GM12878 (cell line): ENCODE data around the gene INSYN2B. TPM values are rescaled to one million over a fixed set of nuclear protein-coding genes. Genes with fewer than 3 reads are reported as not detected.

Source experiments
- ATAC-seq: fragments of 200-7000 bp; cut with Tn5 transposase; 3 replicates; pipeline ENCODE4 v1.9.1; 2020; ENCODE audit warnings: mild to moderate bottlenecking, moderate library complexity
- BruUV-seq: library from RNA; stranded (reverse); fragments of 400-500 nt; replicated peaks from 2 replicates; lab custom pipeline; 2021; lab: Mats Ljungman, UMichigan
- CTCF ChIA-PET: fragments of 300-600 bp; sonication (Branson Sonifier 250); formaldehyde crosslinking; extraction: SDS; loops from one replicate; lab custom pipeline; 2021; ENCODE audit warnings: inconsistent platforms; lab: Yijun Ruan, JAX
- POLR2A ChIA-PET: fragments of 350-600 bp; formaldehyde crosslinking; extraction: SDS; loops from one replicate; lab custom pipeline; 2021; ENCODE audit warnings: inconsistent platforms; lab: Charles Lee
- RAD21 ChIA-PET: fragments of 300-600 bp; sonication (Branson Sonifier 250); formaldehyde crosslinking; loops from one replicate; lab custom pipeline; 2023; ENCODE audit warnings: antibody characterized with exemption; ENCODE audit not compliant: unreplicated experiment; lab: Charles Lee
- SMC1A ChIA-PET: fragments of 300-600 bp; sonication (Branson Sonifier 250); formaldehyde crosslinking; loops from one replicate; lab custom pipeline; 2023; ENCODE audit not compliant: unreplicated experiment, uncharacterized antibody; lab: Charles Lee
- DNase-seq: peaks from one replicate; pipeline ENCODE4 v3.0.0-alpha.2; 2011; ENCODE audit warnings: low read depth, low spot score
- FAIRE-seq: peaks from 3 replicates; lab custom pipeline; 2011; peaks lifted over from hg19 to GRCh38; lab: Jason Lieb, UNC
- H2AFZ ChIP-seq: 2 replicates; pipeline ENCODE4 v1.6.0; 2011; ENCODE audit warnings: low read depth, low read length, control low read depth; ENCODE audit not compliant: control insufficient read depth
- H3K27ac ChIP-seq: 2 replicates; pipeline ENCODE4 v1.5.1; 2011; ENCODE audit warnings: control low read depth; ENCODE audit not compliant: control insufficient read depth, insufficient read depth
- H3K27me3 ChIP-seq, 2 experiments: replicated peaks in 1 of 2; 2 replicates each; pipeline versions ENCODE4 v1.6.0 to v1.6.1; 2011; ENCODE audit warnings: low read length in 1 of 2; ENCODE audit not compliant: control insufficient read depth in 2 of 2, insufficient read depth in 2 of 2
- H3K36me3 ChIP-seq, 2 experiments: 2 replicates each; pipeline ENCODE4 v1.5.1; 2011; ENCODE audit warnings: low read length in 1 of 2; ENCODE audit not compliant: control insufficient read depth in 2 of 2, insufficient read depth in 2 of 2
- H3K4me1 ChIP-seq: 2 replicates; pipeline ENCODE4 v1.6.1; 2011; ENCODE audit warnings: mild to moderate bottlenecking, low read length, moderate library complexity, mixed read lengths; ENCODE audit not compliant: control insufficient read depth, insufficient read depth
- H3K4me2 ChIP-seq: 2 replicates; pipeline ENCODE4 v1.6.0; 2011; ENCODE audit warnings: control low read depth; ENCODE audit not compliant: control insufficient read depth, insufficient read depth
- H3K4me3 ChIP-seq: fragments of 200-600 bp; sonication (generic); 2 replicates; pipeline ENCODE4 v1.5.1; 2016
- H3K79me2 ChIP-seq: 2 replicates; pipeline ENCODE4 v1.6.0; 2011; ENCODE audit warnings: low read length; ENCODE audit not compliant: control insufficient read depth, insufficient read depth
- H3K9ac ChIP-seq: 2 replicates; pipeline ENCODE4 v1.8.0; 2011; ENCODE audit warnings: low read length, control low read depth, mixed read lengths; ENCODE audit not compliant: control insufficient read depth, insufficient read depth
- H3K9me3 ChIP-seq: replicated peaks from 3 replicates; pipeline ENCODE4 v1.5.1; 2011; ENCODE audit warnings: mild to moderate bottlenecking, low read length; ENCODE audit not compliant: control insufficient read depth, insufficient read depth
- H4K20me1 ChIP-seq: 2 replicates; pipeline ENCODE4 v1.6.0; 2011; ENCODE audit not compliant: control insufficient read depth, insufficient read depth
- CREM ChIP-seq: IDR thresholded peaks from 2 replicates; pipeline ENCODE4 v1.6.1; 2014; ENCODE audit warnings: antibody characterized with exemption, low read depth
- LARP7 ChIP-seq: fragments of 450-650 bp; IDR thresholded peaks from 2 replicates; pipeline ENCODE4 v1.6.1; 2017; ENCODE audit warnings: mild to moderate bottlenecking
- MXI1 ChIP-seq: fragments of 150-350 bp; IDR thresholded peaks from 2 replicates; pipeline ENCODE4 v1.6.1; 2011; ENCODE audit warnings: low read depth, mild to moderate bottlenecking, inconsistent platforms, low read length, improper control_type of control experiment
- NR2F1 ChIP-seq: fragments of 450-650 bp; conservative IDR thresholded peaks from 2 replicates; pipeline ENCODE4 v1.6.1; 2017; ENCODE audit warnings: mild to moderate bottlenecking
- POU2F2 ChIP-seq: IDR thresholded peaks from 3 replicates; pipeline ENCODE4 v1.6.1; 2011; ENCODE audit warnings: low read depth, mild to moderate bottlenecking, low read length, borderline replicate concordance
- RAD21 ChIP-seq: IDR thresholded peaks from 2 replicates; pipeline ENCODE4 v1.6.1; 2011; ENCODE audit warnings: mild to moderate bottlenecking, low read depth, low read length, moderate library complexity; ENCODE audit not compliant: insufficient read depth
- RBBP5 ChIP-seq: fragments of 200-600 bp; sonication (generic); conservative IDR thresholded peaks from 2 replicates; pipeline ENCODE4 v1.6.1; 2016
- RCOR1 ChIP-seq: conservative IDR thresholded peaks from 2 replicates; pipeline ENCODE4 v1.6.1; 2012; ENCODE audit warnings: low read depth, low read length, improper control_type of control experiment
- RUNX3 ChIP-seq: IDR thresholded peaks from 2 replicates; pipeline ENCODE4 v1.6.1; 2012; ENCODE audit warnings: low read length, inconsistent platforms
- ZNF592 ChIP-seq: fragments of 450-650 bp; IDR thresholded peaks from 2 replicates; pipeline ENCODE4 v1.6.1; 2017; ENCODE audit warnings: mild to moderate bottlenecking, moderate library complexity
- WGBS: methylation state at CpG from one replicate; pipeline ENCODE4 v1.1.6; 2016; ENCODE audit warnings: low lambda C conversion rate; ENCODE audit not compliant: insufficient replicate concordance, insufficient coverage; ENCODE audit errors: missing lambda C conversion rate; 5-methylcytosine and 5-hydroxymethylcytosine counted together
- in situ Hi-C: fragments of 300-500 bp; cut with MboI; formaldehyde crosslinking; loops from 9 replicates; pipeline ENCODE4 v1.14.3; 2018; ENCODE audit warnings: mixed read lengths
- intact Hi-C: fragments of 100-400 bp; cut with micrococcal nuclease; formaldehyde crosslinking; loops from one replicate; pipeline ENCODE4 v1.14.2; 2022; ENCODE audit not compliant: unreplicated experiment
- polyA plus RNA-seq, 11 experiments: library from polyadenylated mRNA; depleted of rRNA in 4 of 11; unstranded in 6 of 11; stranded (reverse) in 5 of 11; fragments of >200 nt; fragmentation: Nextera tagmentation in 4 of 11; fragmentation: Illumina TruSeq in 1 of 11; extraction: Ambion mirVana in 4 of 11; extraction: Trizol in 1 of 11; gene quantifications; 1 replicate in 1 of 11; 2 replicates in 10 of 11; pipeline versions ENCODE4 v1.2.1 to v1.2.3, GENCODE V29; 2011 to 2016; ENCODE audit warnings: inconsistent platforms in 2 of 11, missing spikeins in 2 of 11, low read depth in 1 of 11
- total RNA-seq, 4 experiments: library from RNA; depleted of rRNA in 3 of 4; stranded (reverse); fragments of >200 nt in 3 of 4; fragmentation: Illumina TruSeq in 1 of 4; extraction: Trizol in 1 of 4; gene quantifications; 2 replicates each; pipeline versions ENCODE4 v1.2.1 to v1.2.3, GENCODE V29; 2013 to 2021
- TF ChIP-seq, protein P1 (sequence below): fragments of 450-650 bp; IDR thresholded peaks from 2 replicates; pipeline ENCODE4 v1.6.1; 2016; ENCODE audit warnings: mild to moderate bottlenecking

The INSYN2B gene
- total and polyA plus RNA-seq, 10 of the 15 experiments (the other 5 are each of a cell fraction or from before 2014, with no cell fraction given): 0.05 to 0.27 (median 0.13) TPM; not detected in 7

GRCh38 chr5:169901896-169902295 is 78.4 kb downstream of the INSYN2B start:
- intact Hi-C loops (loop anchor here (10.0 kb wide), 1 partner anchor 197 kb away; no protein-coding TSS in a partner anchor), in situ Hi-C loops (no loop called here)
- POLR2A ChIA-PET: no interaction called here
- no peak for TF ChIP-seq POU2F2
- no peak for TF ChIP-seq RAD21
- TF ChIP-seq RBBP5: no peak
- no peak for TF ChIP-seq LARP7
- no peak for TF ChIP-seq RCOR1
- TF ChIP-seq, protein P1, sequence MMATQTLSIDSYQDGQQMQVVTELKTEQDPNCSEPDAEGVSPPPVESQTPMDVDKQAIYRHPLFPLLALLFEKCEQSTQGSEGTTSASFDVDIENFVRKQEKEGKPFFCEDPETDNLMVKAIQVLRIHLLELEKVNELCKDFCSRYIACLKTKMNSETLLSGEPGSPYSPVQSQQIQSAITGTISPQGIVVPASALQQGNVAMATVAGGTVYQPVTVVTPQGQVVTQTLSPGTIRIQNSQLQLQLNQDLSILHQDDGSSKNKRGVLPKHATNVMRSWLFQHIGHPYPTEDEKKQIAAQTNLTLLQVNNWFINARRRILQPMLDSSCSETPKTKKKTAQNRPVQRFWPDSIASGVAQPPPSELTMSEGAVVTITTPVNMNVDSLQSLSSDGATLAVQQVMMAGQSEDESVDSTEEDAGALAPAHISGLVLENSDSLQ: peak; percentile 62; the same call in 1 of the 2 replicates
- TF ChIP-seq MXI1: no peak
- peak; percentile 58 for TF ChIP-seq RUNX3
- no peak for TF ChIP-seq ZNF592
- TF ChIP-seq CREM: no peak
- peak; percentile 66 for TF ChIP-seq NR2F1
- DNase-seq (peak; percentile 15), ATAC-seq (peak; percentile 48), FAIRE-seq (no peak)
- CTCF ChIA-PET: interaction anchor here (0.9 to 1.2 kb wide), 2 partner anchors 60 to 79 kb away, joined by 3 to 4 read pairs; partner anchors contain the start of gene INSYN2B
- WGBS: 15% methylated on average over 2 of the region's 2 CpGs
- H3K36me3 ChIP-seq: peaks cover 6 to 17% of the 10 kb centered on the region in 2 experiments; a peak in 2 of 4 replicates
- H3K4me2 ChIP-seq: no peak overlapping the region
- no peaks in the 10 kb centered on the region for H3K79me2 ChIP-seq
- no peak overlapping the region for H3K4me3 ChIP-seq
- no TSS peak for BruUV-seq
- no peak overlapping the region for H3K9ac ChIP-seq
- H3K9me3 ChIP-seq: no peaks in the 10 kb centered on the region
- H4K20me1 ChIP-seq: 0 out of 2 replicates have a peak, but pooled peaks cover 2% of the 10 kb centered on the region
- H3K4me1 ChIP-seq: 0 out of 2 replicates have a peak, but pooled peaks cover 3% of the 10 kb centered on the region
- H3K27ac ChIP-seq: no peak overlapping the region
- SMC1A ChIA-PET: interaction anchor here (1.0 to 2.3 kb wide), 4 partner anchors 9 to 123 kb away, joined by 3 to 12 read pairs (median 5); no protein-coding TSS in a partner anchor
- H2AFZ ChIP-seq: no peak overlapping the region
- no peaks in the 10 kb centered on the region for H3K27me3 ChIP-seq
- RAD21 ChIA-PET: interaction anchor here (1.1 to 1.6 kb wide), 2 partner anchors 95 to 97 kb away, joined by 5 to 7 read pairs; no protein-coding TSS in a partner anchor
